GM12873 (cell line): Measurements from ENCODE around the gene DISC1.

Experiments
- CTCF ChIP-seq: IDR thresholded peaks from 2 replicates; pipeline ENCODE4 v1.5.1; 2012; ENCODE audit warnings: low read depth, mild to moderate bottlenecking, moderate library complexity, low read length, control low read depth; ENCODE audit not compliant: insufficient read depth; ENCODE audit errors: missing control alignments

DISC1 gene

GRCh38 chr1:231731268-231731667 is 104.7 kb downstream of the DISC1 start:
- no peak for TF ChIP-seq CTCF

GRCh38 chr1:231733063-231733462 is 106.5 kb downstream of the DISC1 start:
- no peak for TF ChIP-seq CTCF

- no peak for TF ChIP-seq CTCF
These were observed 107.1 kb downstream of the DISC1 start for GRCh38 chr1:231733672-231734071.

- no peak for TF ChIP-seq CTCF
These were observed 107.8 kb downstream of the DISC1 start for GRCh38 chr1:231734417-231734816.

- no peak for TF ChIP-seq CTCF
These were observed 108.8 kb downstream of the DISC1 start for GRCh38 chr1:231735411-231735810.

- no peak for TF ChIP-seq CTCF
These were observed 109.4 kb downstream of the DISC1 start for GRCh38 chr1:231735941-231736340.

GRCh38 chr1:231736464-231736863 is 109.9 kb downstream of the DISC1 start:
- TF ChIP-seq CTCF = no peak
